ENCODE measurements around the gene PHACTR1.
A peak's percentile ranks its signal among the peaks of the same experiment; 100 is the strongest.

DNA sequence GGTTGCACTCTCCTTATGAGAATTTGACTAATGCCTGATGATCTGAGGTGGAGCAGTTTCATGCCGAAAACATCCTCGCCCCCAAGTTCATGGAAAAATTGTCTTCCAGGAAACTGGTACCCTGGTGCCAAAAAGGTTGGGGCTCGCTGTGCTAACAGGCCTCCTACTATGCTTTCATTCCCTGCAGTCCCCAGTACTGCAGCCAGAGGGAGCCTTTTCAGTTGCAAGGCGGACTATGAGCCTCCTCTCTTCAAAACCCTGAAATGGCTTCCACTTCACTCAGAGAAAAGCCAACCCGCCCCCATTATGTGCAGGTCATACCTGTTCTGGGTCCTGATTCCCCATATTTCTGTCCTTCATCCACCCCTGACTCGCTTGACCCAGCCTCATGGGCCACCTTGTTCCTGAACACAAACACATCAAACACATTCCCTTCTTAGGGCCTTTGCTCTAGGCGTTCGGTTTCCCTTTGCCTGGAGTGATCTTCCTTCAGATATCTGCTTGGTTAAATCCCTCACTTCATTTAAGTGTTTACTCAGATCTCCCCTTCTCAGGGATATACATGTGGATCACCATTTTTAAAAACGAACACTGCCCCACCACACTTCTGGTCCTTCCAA lies 173.7 kb downstream of the PHACTR1 start:
- no peak for TF ChIP-seq GATA2 (CRISPR knock-in tag; IDR thresholded peaks at IDR 0.05)
- no peak for TF ChIP-seq CEBPB (tag; IDR thresholded peaks at IDR 0.05)
- TF ChIP-seq POLR2A (conservative IDR thresholded peaks at IDR 0.05), result no peak
- no peak for TF ChIP-seq NR3C1 (CRISPR knock-in tag; IDR thresholded peaks at IDR 0.05)
- TF ChIP-seq SMARCB1 (IDR thresholded peaks at IDR 0.05; ENCODE audit: insufficient read length, low read depth), result no peak
- TF ChIP-seq E2F4 (CRISPR knock-in tag; IDR thresholded peaks at IDR 0.05; ENCODE audit: low read depth), result no peak
- TF ChIP-seq HIVEP1 (CRISPR knock-in tag; IDR thresholded peaks at IDR 0.05), result no peak
- TF ChIP-seq YY1 (IDR thresholded peaks at IDR 0.05; ENCODE audit: borderline replicate concordance in 1 of 3, control insufficient read depth in 1 of 3, extremely low read depth in 1 of 3, insufficient read depth in 3 of 3, insufficient read length in 1 of 3, insufficient replicate concordance in 2 of 3, low read depth in 1 of 3, low read length in 2 of 3), result peak in 1 of 3 experiments; percentile 20
